A549 (cell line): Measurements from ENCODE around the gene ESR1. TPM values are rescaled to one million over a fixed set of nuclear protein-coding genes. Genes with fewer than 3 reads are reported as not detected.

Experiments used
- ATAC-seq, 2 experiments: fragments of 200-7000 bp in 1 of 2; fragments of >200 bp in 1 of 2; cut with Nextera tagmentation in 1 of 2; cut with Tn5 transposase in 1 of 2; 3 replicates each; pipeline versions ENCODE4 v1.8.0 to v1.9.1; 2018 to 2020; ENCODE audit warnings: mild to moderate bottlenecking in 1 of 2, moderate library complexity in 1 of 2
- CTCF ChIA-PET: fragments of 300-600 bp; sonication (Branson Sonifier 250); formaldehyde crosslinking; extraction: SDS; loops from one replicate; lab custom pipeline; 2021; ENCODE audit warnings: antibody characterized with exemption, inconsistent platforms; lab: Yijun Ruan, JAX
- POLR2A ChIA-PET: fragments of 350-600 bp; formaldehyde crosslinking; extraction: SDS; loops from one replicate; lab custom pipeline; 2021; ENCODE audit warnings: antibody characterized with exemption, inconsistent platforms; lab: Yijun Ruan, JAX
- DNase-seq, 2 experiments: peaks; one replicate each; pipeline versions ENCODE4 v3.0.0 to v3.0.0-alpha.2; 2011 to 2016; ENCODE audit warnings: low read depth in 1 of 2, low spot score in 1 of 2
- FAIRE-seq: peaks from 2 replicates; lab custom pipeline; 2011; peaks lifted over from hg19 to GRCh38; lab: Jason Lieb, UNC
- H3K27ac ChIP-seq, 2 experiments: fragments of >200 bp; sonication (Bioruptor Twin); formaldehyde crosslinking; 3 replicates each; pipeline ENCODE4 v1.5.1; 2016 to 2017
- H3K4me1 ChIP-seq: fragments of >200 bp; sonication (Bioruptor Twin); formaldehyde crosslinking; 3 replicates; pipeline ENCODE4 v1.6.1; 2016
- H3K4me2 ChIP-seq: fragments of >200 bp; sonication (Bioruptor Twin); formaldehyde crosslinking; 3 replicates; pipeline ENCODE4 v1.6.1; 2016
- H3K4me3 ChIP-seq: fragments of >200 bp; sonication (Bioruptor Twin); formaldehyde crosslinking; 3 replicates; pipeline ENCODE4 v1.5.1; 2016
- H3K9me3 ChIP-seq: fragments of >200 bp; sonication (Bioruptor Twin); formaldehyde crosslinking; 3 replicates; pipeline ENCODE4 v1.6.1; 2016
- CBX8 ChIP-seq: fragments of 200-600 bp; sonication (generic); IDR thresholded peaks from 2 replicates; pipeline ENCODE4 v1.6.1; 2016
- EHF ChIP-seq: fragments of 250-450 bp; sonication (Bioruptor Pico); IDR thresholded peaks from 2 replicates; pipeline ENCODE4 v1.5.0; 2020; ENCODE audit warnings: mild to moderate bottlenecking
- EP300 ChIP-seq, 2 experiments: fragments of >200 bp; sonication (Bioruptor Twin); formaldehyde crosslinking; IDR thresholded peaks; 2 replicates in 1 of 2; 3 replicates in 1 of 2; pipeline ENCODE4 v1.6.1; 2016 to 2017
- GATA3 ChIP-seq: IDR thresholded peaks from 2 replicates; pipeline ENCODE4 v1.6.1; 2012; ENCODE audit warnings: borderline replicate concordance
- HEYL ChIP-seq: fragments of 250-450 bp; sonication (Bioruptor Pico); IDR thresholded peaks from 2 replicates; pipeline ENCODE4 v1.8.0; 2021; ENCODE audit warnings: mild to moderate bottlenecking, moderate library complexity
- HOXA7 ChIP-seq: fragments of 250-450 bp; sonication (Bioruptor Pico); IDR thresholded peaks from 2 replicates; pipeline ENCODE4 v1.5.0; 2020; ENCODE audit warnings: mild to moderate bottlenecking, moderate library complexity
- JUNB ChIP-seq: fragments of >200 bp; sonication (Bioruptor Twin); formaldehyde crosslinking; IDR thresholded peaks from 2 replicates; pipeline ENCODE4 v1.6.1; 2016
- MAZ ChIP-seq: fragments of 150-350 bp; IDR thresholded peaks from 2 replicates; pipeline ENCODE4 v1.6.1; 2014; ENCODE audit warnings: antibody characterized with exemption, low read depth, low read length, borderline replicate concordance
- NPAS2 ChIP-seq: fragments of 250-450 bp; sonication (Bioruptor Pico); IDR thresholded peaks from 2 replicates; pipeline ENCODE4 v1.8.0; 2022; ENCODE audit warnings: mild to moderate bottlenecking, moderate library complexity, borderline replicate concordance
- POLR2A ChIP-seq: IDR thresholded peaks from 2 replicates; pipeline ENCODE4 v1.6.1; 2012; ENCODE audit warnings: mild to moderate bottlenecking, low read length
- RAD21 ChIP-seq, 2 experiments: fragments of >200 bp in 1 of 2; sonication (Bioruptor Twin) in 1 of 2; formaldehyde crosslinking in 1 of 2; IDR thresholded peaks in 1 of 2; conservative IDR thresholded peaks in 1 of 2; 2 replicates in 1 of 2; 3 replicates in 1 of 2; pipeline ENCODE4 v1.6.1; 2012 to 2018; ENCODE audit warnings: inconsistent platforms in 1 of 2
- RNF2 ChIP-seq: fragments of 200-600 bp; sonication (generic); IDR thresholded peaks from 2 replicates; pipeline ENCODE4 v1.6.1; 2016; ENCODE audit warnings: low read depth, mild to moderate bottlenecking, antibody characterized with exemption, moderate library complexity, borderline replicate concordance
- TP53 ChIP-seq: fragments of 250-450 bp; sonication (Bioruptor Pico); IDR thresholded peaks from 2 replicates; pipeline ENCODE4 v1.5.0; 2021; ENCODE audit warnings: mild to moderate bottlenecking, moderate library complexity
- ZSCAN20 ChIP-seq: fragments of 250-450 bp; sonication (Bioruptor Pico); IDR thresholded peaks from 2 replicates; pipeline ENCODE4 v1.8.0; 2022; ENCODE audit warnings: mild to moderate bottlenecking, moderate library complexity
- WGBS: methylation state at CpG from one replicate; pipeline ENCODE4 v1.1.6; 2017; ENCODE audit errors: missing lambda C conversion rate; 5-methylcytosine and 5-hydroxymethylcytosine counted together
- polyA plus RNA-seq, 4 experiments: library from polyadenylated mRNA; depleted of rRNA in 3 of 4; stranded (reverse); fragments of >200 nt; fragmentation: RNase III in 1 of 4; extraction: RNeasy Plus Mini Kit Qiagen cat#74134 plus additional on column Dnase treatment in 1 of 4; gene quantifications; 2 replicates in 3 of 4; 3 replicates in 1 of 4; pipeline ENCODE4 v1.2.3, GENCODE V29; 2011 to 2017
- TF ChIP-seq, protein P1 (sequence below): fragments of 250-450 bp; sonication (Bioruptor Pico); IDR thresholded peaks from 2 replicates; pipeline ENCODE4 v1.5.0; 2021; ENCODE audit warnings: mild to moderate bottlenecking, moderate library complexity, borderline replicate concordance
- TF ChIP-seq, protein P2 (sequence below): IDR thresholded peaks from 2 replicates; pipeline ENCODE4 v1.6.1; 2012
- TF ChIP-seq, protein P3 (sequence below): fragments of 450-650 bp; IDR thresholded peaks from 2 replicates; pipeline ENCODE4 v1.6.1; 2014; ENCODE audit warnings: antibody characterized with exemption
- TF ChIP-seq, protein P4 (sequence below): fragments of >200 bp; sonication (Bioruptor Twin); formaldehyde crosslinking; IDR thresholded peaks from 3 replicates; pipeline ENCODE4 v1.5.1; 2016
- TF ChIP-seq, protein P5 (sequence below): IDR thresholded peaks from 2 replicates; pipeline ENCODE4 v1.6.1; 2012; ENCODE audit warnings: low read depth, borderline replicate concordance
- TF ChIP-seq, protein P6 (sequence below): IDR thresholded peaks from 2 replicates; pipeline ENCODE4 v1.6.1; 2012

ESR1 gene
- polyA plus RNA-seq, 2 of the 4 experiments (the other 2 are of a cell fraction): not detected

DNA sequence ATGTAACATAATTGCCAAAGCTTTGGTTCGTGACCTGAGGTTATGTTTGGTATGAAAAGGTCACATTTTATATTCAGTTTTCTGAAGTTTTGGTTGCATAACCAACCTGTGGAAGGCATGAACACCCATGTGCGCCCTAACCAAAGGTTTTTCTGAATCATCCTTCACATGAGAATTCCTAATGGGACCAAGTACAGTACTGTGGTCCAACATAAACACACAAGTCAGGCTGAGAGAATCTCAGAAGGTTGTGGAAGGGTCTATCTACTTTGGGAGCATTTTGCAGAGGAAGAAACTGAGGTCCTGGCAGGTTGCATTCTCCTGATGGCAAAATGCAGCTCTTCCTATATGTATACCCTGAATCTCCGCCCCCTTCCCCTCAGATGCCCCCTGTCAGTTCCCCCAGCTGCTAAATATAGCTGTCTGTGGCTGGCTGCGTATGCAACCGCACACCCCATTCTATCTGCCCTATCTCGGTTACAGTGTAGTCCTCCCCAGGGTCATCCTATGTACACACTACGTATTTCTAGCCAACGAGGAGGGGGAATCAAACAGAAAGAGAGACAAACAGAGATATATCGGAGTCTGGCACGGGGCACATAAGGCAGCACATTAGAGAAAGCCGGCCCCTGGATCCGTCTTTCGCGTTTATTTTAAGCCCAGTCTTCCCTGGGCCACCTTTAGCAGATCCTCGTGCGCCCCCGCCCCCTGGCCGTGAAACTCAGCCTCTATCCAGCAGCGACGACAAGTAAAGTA, 547 bp upstream of the ESR1 start:
- no peak overlapping the region; the same call in 2 of the 3 replicates for H3K4me3 ChIP-seq
- CTCF ChIA-PET: no interaction called here
- no peak overlapping the region for H3K27ac ChIP-seq
- DNase-seq (no peak), FAIRE-seq (no peak), ATAC-seq (no peak; a peak in 1 of 6 replicates)
- H3K4me2 ChIP-seq: peak overlapping the region; percentile 68; the same call in 1 of the 3 replicates
- H3K9me3 ChIP-seq: no peaks in the 10 kb centered on the region; the same call in 2 of the 3 replicates
- POLR2A ChIA-PET: no interaction called here
- TF ChIP-seq RNF2 (no peak), EP300 (IDR thresholded peaks at IDR 0.05) (no peak), MAZ (no peak), GATA3 (no peak), CBX8 (no peak), ZSCAN20 (CRISPR knock-in tag) (no peak), NPAS2 (CRISPR knock-in tag) (no peak), RAD21 (conservative IDR thresholded peaks at IDR 0.05 in 1 of 2, IDR thresholded peaks at IDR 0.05 in 1 of 2) (no peak), HEYL (CRISPR knock-in tag) (no peak), JUNB (no peak), HOXA7 (CRISPR knock-in tag) (no peak), EHF (CRISPR knock-in tag) (no peak), POLR2A (no peak), TP53 (no peak)
- TF ChIP-seq, protein P1, sequence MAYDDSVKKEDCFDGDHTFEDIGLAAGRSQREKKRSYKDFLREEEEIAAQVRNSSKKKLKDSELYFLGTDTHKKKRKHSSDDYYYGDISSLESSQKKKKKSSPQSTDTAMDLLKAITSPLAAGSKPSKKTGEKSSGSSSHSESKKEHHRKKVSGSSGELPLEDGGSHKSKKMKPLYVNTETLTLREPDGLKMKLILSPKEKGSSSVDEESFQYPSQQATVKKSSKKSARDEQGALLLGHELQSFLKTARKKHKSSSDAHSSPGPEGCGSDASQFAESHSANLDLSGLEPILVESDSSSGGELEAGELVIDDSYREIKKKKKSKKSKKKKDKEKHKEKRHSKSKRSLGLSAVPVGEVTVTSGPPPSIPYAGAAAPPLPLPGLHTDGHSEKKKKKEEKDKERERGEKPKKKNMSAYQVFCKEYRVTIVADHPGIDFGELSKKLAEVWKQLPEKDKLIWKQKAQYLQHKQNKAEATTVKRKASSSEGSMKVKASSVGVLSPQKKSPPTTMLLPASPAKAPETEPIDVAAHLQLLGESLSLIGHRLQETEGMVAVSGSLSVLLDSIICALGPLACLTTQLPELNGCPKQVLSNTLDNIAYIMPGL (CRISPR knock-in tag): no peak
- TF ChIP-seq, protein P2, sequence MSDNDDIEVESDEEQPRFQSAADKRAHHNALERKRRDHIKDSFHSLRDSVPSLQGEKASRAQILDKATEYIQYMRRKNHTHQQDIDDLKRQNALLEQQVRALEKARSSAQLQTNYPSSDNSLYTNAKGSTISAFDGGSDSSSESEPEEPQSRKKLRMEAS: no peak
- TF ChIP-seq, protein P3, sequence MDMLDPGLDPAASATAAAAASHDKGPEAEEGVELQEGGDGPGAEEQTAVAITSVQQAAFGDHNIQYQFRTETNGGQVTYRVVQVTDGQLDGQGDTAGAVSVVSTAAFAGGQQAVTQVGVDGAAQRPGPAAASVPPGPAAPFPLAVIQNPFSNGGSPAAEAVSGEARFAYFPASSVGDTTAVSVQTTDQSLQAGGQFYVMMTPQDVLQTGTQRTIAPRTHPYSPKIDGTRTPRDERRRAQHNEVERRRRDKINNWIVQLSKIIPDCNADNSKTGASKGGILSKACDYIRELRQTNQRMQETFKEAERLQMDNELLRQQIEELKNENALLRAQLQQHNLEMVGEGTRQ: no peak
- TF ChIP-seq, protein P4, sequence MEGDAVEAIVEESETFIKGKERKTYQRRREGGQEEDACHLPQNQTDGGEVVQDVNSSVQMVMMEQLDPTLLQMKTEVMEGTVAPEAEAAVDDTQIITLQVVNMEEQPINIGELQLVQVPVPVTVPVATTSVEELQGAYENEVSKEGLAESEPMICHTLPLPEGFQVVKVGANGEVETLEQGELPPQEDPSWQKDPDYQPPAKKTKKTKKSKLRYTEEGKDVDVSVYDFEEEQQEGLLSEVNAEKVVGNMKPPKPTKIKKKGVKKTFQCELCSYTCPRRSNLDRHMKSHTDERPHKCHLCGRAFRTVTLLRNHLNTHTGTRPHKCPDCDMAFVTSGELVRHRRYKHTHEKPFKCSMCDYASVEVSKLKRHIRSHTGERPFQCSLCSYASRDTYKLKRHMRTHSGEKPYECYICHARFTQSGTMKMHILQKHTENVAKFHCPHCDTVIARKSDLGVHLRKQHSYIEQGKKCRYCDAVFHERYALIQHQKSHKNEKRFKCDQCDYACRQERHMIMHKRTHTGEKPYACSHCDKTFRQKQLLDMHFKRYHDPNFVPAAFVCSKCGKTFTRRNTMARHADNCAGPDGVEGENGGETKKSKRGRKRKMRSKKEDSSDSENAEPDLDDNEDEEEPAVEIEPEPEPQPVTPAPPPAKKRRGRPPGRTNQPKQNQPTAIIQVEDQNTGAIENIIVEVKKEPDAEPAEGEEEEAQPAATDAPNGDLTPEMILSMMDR: no peak
- TF ChIP-seq, protein P5, sequence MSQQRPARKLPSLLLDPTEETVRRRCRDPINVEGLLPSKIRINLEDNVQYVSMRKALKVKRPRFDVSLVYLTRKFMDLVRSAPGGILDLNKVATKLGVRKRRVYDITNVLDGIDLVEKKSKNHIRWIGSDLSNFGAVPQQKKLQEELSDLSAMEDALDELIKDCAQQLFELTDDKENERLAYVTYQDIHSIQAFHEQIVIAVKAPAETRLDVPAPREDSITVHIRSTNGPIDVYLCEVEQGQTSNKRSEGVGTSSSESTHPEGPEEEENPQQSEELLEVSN: no peak
- TF ChIP-seq, protein P6, sequence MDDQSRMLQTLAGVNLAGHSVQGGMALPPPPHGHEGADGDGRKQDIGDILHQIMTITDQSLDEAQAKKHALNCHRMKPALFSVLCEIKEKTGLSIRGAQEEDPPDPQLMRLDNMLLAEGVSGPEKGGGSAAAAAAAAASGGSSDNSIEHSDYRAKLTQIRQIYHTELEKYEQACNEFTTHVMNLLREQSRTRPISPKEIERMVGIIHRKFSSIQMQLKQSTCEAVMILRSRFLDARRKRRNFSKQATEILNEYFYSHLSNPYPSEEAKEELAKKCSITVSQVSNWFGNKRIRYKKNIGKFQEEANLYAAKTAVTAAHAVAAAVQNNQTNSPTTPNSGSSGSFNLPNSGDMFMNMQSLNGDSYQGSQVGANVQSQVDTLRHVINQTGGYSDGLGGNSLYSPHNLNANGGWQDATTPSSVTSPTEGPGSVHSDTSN: no peak
- H3K4me1 ChIP-seq: 0 out of 3 replicates have a peak, but pooled peaks cover 4% of the 10 kb centered on the region
- 22% methylated on average over 18 of the region's 20 CpGs for WGBS
